Measurements from ENCODE around the gene ACTN4.

Gene ACTN4

GRCh38 chr19:38658462-38659306, 11.2 kb downstream of the ACTN4 start:
- DNase-seq = no peak
- no peak for TF ChIP-seq CTCF (IDR thresholded peaks at IDR 0.05; ENCODE audit: low read depth, low read length)
- H3K36me3 ChIP-seq = peaks cover 17% of the 10 kb centered on the region
- no peak overlapping the region for H3K4me3 ChIP-seq (ENCODE audit: low read depth, low read length)
- no peaks in the 10 kb centered on the region for H3K27me3 ChIP-seq
- no peaks in the 10 kb centered on the region for H3K4me1 ChIP-seq
- H3K9me3 ChIP-seq = no peaks in the 10 kb centered on the region

- H3K27me3 ChIP-seq = no peaks in the 10 kb centered on the region
- no peaks in the 10 kb centered on the region for H3K9me3 ChIP-seq
- peaks cover 15% of the 10 kb centered on the region for H3K36me3 ChIP-seq
- TF ChIP-seq CTCF (IDR thresholded peaks at IDR 0.05; ENCODE audit: low read depth, low read length) = no peak
- H3K4me3 ChIP-seq (ENCODE audit: low read depth, low read length) = no peak overlapping the region
- H3K4me1 ChIP-seq = no peaks in the 10 kb centered on the region
- no peak for DNase-seq
Measured at GRCh38 chr19:38660724-38661123, 13.3 kb downstream of the ACTN4 start.

- Histone ChIP-seq H3K4me3 (ENCODE audit: low read depth, low read length) (no peak overlapping the region), H3K9me3 (no peaks in the 10 kb centered on the region), H3K36me3 (peaks cover 11% of the 10 kb centered on the region), H3K4me1 (no peaks in the 10 kb centered on the region; the same call in 1 of the 2 replicates), H3K27me3 (no peaks in the 10 kb centered on the region)
- TF ChIP-seq CTCF (IDR thresholded peaks at IDR 0.05; ENCODE audit: low read depth, low read length) = no peak
- no peak for DNase-seq
Measured at GRCh38 chr19:38661136-38661535, 13.7 kb downstream of the ACTN4 start.

- H3K9me3 ChIP-seq = no peaks in the 10 kb centered on the region
- no peak for DNase-seq
- H3K36me3 ChIP-seq = peaks cover 3% of the 10 kb centered on the region
- H3K4me1 ChIP-seq = peaks cover 4% of the 10 kb centered on the region
- no peak for TF ChIP-seq CTCF (IDR thresholded peaks at IDR 0.05; ENCODE audit: low read depth, low read length)
- no peaks in the 10 kb centered on the region for H3K27me3 ChIP-seq
- H3K4me3 ChIP-seq (ENCODE audit: low read depth, low read length) = no peak overlapping the region
Measured at GRCh38 chr19:38661996-38662395, 14.5 kb downstream of the ACTN4 start.

- Histone ChIP-seq H3K27me3 (no peaks in the 10 kb centered on the region), H3K36me3 (peaks cover 3% of the 10 kb centered on the region), H3K4me1 (peaks cover 5% of the 10 kb centered on the region), H3K9me3 (no peaks in the 10 kb centered on the region), H3K4me3 (ENCODE audit: low read depth, low read length) (no peak overlapping the region)
- TF ChIP-seq CTCF (IDR thresholded peaks at IDR 0.05; ENCODE audit: low read depth, low read length) = no peak
- no peak for DNase-seq
Measured at GRCh38 chr19:38662537-38663155, 15.2 kb downstream of the ACTN4 start.

- no peak for TF ChIP-seq CTCF (IDR thresholded peaks at IDR 0.05; ENCODE audit: low read depth, low read length)
- Histone ChIP-seq H3K9me3 (no peaks in the 10 kb centered on the region), H3K4me1 (peaks cover 5% of the 10 kb centered on the region), H3K4me3 (ENCODE audit: low read depth, low read length) (no peak overlapping the region), H3K27me3 (no peaks in the 10 kb centered on the region), H3K36me3 (peaks cover 3% of the 10 kb centered on the region)
- DNase-seq = no peak
Measured at GRCh38 chr19:38663156-38663651, 15.8 kb downstream of the ACTN4 start.

All from BE2C (cell line).